ENCODE results near the gene RENBP. TPM values are rescaled to one million over a fixed set of nuclear protein-coding genes. Genes with fewer than 3 reads are reported as not detected.

The RENBP gene
- total and polyA plus RNA-seq, 4 donors = 1.0 to 7.9 (median 7.0) TPM

DNA sequence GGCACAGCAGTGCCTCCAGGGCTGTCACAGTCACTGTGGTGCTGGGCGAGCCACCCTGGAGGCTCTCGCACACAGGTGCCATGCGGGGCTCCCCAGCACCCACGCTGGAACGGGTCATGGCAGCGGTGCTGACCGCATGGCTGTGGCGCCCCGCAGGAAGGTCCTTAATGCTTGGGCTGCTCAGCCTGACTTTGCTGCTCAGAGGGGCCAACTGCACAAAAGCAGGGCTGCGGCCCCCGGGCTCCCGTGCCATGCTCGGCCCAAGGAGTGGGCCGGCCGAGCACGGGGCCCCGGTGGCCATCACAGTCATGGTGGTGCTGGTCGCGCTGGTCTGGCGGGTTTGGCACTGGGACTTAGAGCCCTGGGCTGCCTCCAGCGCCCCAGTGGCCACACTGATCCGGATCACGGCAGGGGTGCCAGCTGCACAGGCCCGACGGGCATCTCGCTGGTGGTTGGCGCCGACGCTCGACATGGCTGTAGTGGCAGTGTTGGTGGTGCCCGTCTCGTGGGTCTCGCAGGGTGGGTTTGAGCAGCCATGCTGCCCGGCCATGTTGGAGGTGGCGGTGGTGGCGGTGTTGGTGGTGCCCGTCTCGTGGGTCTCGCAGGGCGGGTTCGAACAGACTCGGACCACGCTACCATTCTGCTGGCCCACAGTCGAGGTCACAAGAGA lies 10.2 kb upstream of the RENBP start:
- Histone ChIP-seq H3K4me1 (ENCODE audit: control insufficient read depth in 4 of 4, insufficient read depth in 4 of 4, low read length in 3 of 4) (peaks cover 0 to 4% (median 0%) of the 10 kb centered on the region in 4 donors), H3K9me3 (ENCODE audit: control insufficient read depth in 4 of 4, low read length in 3 of 4) (no peaks in the 10 kb centered on the region), H3K4me3 (ENCODE audit: low read depth in 1 of 3, low read length in 3 of 3) (no peak overlapping the region), H3K9ac (ENCODE audit: low read depth in 1 of 2, low read length in 2 of 2) (no peak overlapping the region), H3K36me3 (ENCODE audit: control insufficient read depth in 4 of 4, insufficient read depth in 3 of 4, low read depth in 1 of 4, low read length in 3 of 4) (peaks cover 28 to 95% (median 36%) of the 10 kb centered on the region in 4 donors), H3K27me3 (ENCODE audit: control insufficient read depth in 4 of 4, insufficient read depth in 4 of 4, low read length in 3 of 4) (no peaks in the 10 kb centered on the region), H3K27ac (ENCODE audit: low read depth in 1 of 2, low read length in 2 of 2) (no peak overlapping the region)
- WGBS = 96% methylated on average over 43 of the region's 44 CpGs
- TF ChIP-seq TAF1 (conservative IDR thresholded peaks at IDR 0.05) (no peak), NR2F2 (IDR thresholded peaks at IDR 0.05) (no peak), SP1 (IDR thresholded peaks at IDR 0.05) (no peak), GABPA (IDR thresholded peaks at IDR 0.05 in 1 of 2, conservative IDR thresholded peaks at IDR 0.05 in 1 of 2) (no peak), EGR1 (IDR thresholded peaks at IDR 0.05; ENCODE audit: low read depth in 2 of 2) (no peak), HNF4A (conservative IDR thresholded peaks at IDR 0.05) (no peak), HNF4G (IDR thresholded peaks at IDR 0.05) (no peak), JUND (IDR thresholded peaks at IDR 0.05) (no peak), FOXA1 (IDR thresholded peaks at IDR 0.05) (no peak), FOXA2 (IDR thresholded peaks at IDR 0.05) (no peak), YY1 (IDR thresholded peaks at IDR 0.05) (no peak), RXRA (IDR thresholded peaks at IDR 0.05) (no peak)
- TF ChIP-seq, protein P1, sequence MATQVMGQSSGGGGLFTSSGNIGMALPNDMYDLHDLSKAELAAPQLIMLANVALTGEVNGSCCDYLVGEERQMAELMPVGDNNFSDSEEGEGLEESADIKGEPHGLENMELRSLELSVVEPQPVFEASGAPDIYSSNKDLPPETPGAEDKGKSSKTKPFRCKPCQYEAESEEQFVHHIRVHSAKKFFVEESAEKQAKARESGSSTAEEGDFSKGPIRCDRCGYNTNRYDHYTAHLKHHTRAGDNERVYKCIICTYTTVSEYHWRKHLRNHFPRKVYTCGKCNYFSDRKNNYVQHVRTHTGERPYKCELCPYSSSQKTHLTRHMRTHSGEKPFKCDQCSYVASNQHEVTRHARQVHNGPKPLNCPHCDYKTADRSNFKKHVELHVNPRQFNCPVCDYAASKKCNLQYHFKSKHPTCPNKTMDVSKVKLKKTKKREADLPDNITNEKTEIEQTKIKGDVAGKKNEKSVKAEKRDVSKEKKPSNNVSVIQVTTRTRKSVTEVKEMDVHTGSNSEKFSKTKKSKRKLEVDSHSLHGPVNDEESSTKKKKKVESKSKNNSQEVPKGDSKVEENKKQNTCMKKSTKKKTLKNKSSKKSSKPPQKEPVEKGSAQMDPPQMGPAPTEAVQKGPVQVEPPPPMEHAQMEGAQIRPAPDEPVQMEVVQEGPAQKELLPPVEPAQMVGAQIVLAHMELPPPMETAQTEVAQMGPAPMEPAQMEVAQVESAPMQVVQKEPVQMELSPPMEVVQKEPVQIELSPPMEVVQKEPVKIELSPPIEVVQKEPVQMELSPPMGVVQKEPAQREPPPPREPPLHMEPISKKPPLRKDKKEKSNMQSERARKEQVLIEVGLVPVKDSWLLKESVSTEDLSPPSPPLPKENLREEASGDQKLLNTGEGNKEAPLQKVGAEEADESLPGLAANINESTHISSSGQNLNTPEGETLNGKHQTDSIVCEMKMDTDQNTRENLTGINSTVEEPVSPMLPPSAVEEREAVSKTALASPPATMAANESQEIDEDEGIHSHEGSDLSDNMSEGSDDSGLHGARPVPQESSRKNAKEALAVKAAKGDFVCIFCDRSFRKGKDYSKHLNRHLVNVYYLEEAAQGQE (IDR thresholded peaks at IDR 0.05) = no peak
- TF ChIP-seq, protein P2, sequence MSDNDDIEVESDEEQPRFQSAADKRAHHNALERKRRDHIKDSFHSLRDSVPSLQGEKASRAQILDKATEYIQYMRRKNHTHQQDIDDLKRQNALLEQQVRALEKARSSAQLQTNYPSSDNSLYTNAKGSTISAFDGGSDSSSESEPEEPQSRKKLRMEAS (IDR thresholded peaks at IDR 0.05) = no peak
- TF ChIP-seq, protein P3, sequence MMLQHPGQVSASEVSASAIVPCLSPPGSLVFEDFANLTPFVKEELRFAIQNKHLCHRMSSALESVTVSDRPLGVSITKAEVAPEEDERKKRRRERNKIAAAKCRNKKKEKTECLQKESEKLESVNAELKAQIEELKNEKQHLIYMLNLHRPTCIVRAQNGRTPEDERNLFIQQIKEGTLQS (IDR thresholded peaks at IDR 0.05) = no peak
- TF ChIP-seq, protein P4, sequence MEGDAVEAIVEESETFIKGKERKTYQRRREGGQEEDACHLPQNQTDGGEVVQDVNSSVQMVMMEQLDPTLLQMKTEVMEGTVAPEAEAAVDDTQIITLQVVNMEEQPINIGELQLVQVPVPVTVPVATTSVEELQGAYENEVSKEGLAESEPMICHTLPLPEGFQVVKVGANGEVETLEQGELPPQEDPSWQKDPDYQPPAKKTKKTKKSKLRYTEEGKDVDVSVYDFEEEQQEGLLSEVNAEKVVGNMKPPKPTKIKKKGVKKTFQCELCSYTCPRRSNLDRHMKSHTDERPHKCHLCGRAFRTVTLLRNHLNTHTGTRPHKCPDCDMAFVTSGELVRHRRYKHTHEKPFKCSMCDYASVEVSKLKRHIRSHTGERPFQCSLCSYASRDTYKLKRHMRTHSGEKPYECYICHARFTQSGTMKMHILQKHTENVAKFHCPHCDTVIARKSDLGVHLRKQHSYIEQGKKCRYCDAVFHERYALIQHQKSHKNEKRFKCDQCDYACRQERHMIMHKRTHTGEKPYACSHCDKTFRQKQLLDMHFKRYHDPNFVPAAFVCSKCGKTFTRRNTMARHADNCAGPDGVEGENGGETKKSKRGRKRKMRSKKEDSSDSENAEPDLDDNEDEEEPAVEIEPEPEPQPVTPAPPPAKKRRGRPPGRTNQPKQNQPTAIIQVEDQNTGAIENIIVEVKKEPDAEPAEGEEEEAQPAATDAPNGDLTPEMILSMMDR (IDR thresholded peaks at IDR 0.05; ENCODE audit: low read depth, low read length, missing input control) = no peak
- TF ChIP-seq, protein P5, sequence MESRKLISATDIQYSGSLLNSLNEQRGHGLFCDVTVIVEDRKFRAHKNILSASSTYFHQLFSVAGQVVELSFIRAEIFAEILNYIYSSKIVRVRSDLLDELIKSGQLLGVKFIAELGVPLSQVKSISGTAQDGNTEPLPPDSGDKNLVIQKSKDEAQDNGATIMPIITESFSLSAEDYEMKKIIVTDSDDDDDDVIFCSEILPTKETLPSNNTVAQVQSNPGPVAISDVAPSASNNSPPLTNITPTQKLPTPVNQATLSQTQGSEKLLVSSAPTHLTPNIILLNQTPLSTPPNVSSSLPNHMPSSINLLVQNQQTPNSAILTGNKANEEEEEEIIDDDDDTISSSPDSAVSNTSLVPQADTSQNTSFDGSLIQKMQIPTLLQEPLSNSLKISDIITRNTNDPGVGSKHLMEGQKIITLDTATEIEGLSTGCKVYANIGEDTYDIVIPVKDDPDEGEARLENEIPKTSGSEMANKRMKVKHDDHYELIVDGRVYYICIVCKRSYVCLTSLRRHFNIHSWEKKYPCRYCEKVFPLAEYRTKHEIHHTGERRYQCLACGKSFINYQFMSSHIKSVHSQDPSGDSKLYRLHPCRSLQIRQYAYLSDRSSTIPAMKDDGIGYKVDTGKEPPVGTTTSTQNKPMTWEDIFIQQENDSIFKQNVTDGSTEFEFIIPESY (IDR thresholded peaks at IDR 0.05) = no peak
- no peak for DNase-seq (ENCODE audit: low spot score)

Measured in liver (tissue), 9 donors.